Thymus (tissue), 11 donors: ENCODE data around the gene ZNRF1. TPM values are rescaled to one million over a fixed set of nuclear protein-coding genes. Genes with fewer than 3 reads are reported as not detected.
A peak's percentile ranks its signal among the peaks of the same experiment; 100 is the strongest.

Experiments used
- DNase-seq, 9 donors: peaks; one replicate each; pipeline ENCODE4 v3.0.0-alpha.2; 2013; ENCODE audit warnings: low spot score in 9 of 9, low read depth in 6 of 9, missing footprints in 1 of 9
- H3K27ac ChIP-seq, 2 donors: one replicate each; pipeline ENCODE4 v1.5.1; 2013; ENCODE audit warnings: control low read depth in 1 of 2, low read depth in 1 of 2, low read length in 1 of 2, mild to moderate bottlenecking in 1 of 2, moderate library complexity in 1 of 2
- H3K27me3 ChIP-seq, 2 donors: one replicate each; pipeline ENCODE4 v1.5.1; 2013; ENCODE audit warnings: low read length in 1 of 2; ENCODE audit not compliant: control insufficient read depth in 2 of 2, insufficient read depth in 1 of 2
- H3K36me3 ChIP-seq, 2 donors: one replicate each; pipeline ENCODE4 v1.5.1; 2013; ENCODE audit warnings: low read length in 1 of 2, mild to moderate bottlenecking in 1 of 2, moderate library complexity in 1 of 2; ENCODE audit not compliant: control insufficient read depth in 2 of 2, insufficient read depth in 2 of 2
- H3K4me1 ChIP-seq, 2 donors: one replicate each; pipeline ENCODE4 v1.5.1; 2013; ENCODE audit warnings: low read length in 2 of 2; ENCODE audit not compliant: control insufficient read depth in 2 of 2, insufficient read depth in 2 of 2
- H3K4me3 ChIP-seq, 2 donors: one replicate each; pipeline ENCODE4 v1.5.1; 2013; ENCODE audit warnings: low read length in 2 of 2, control low read depth in 1 of 2, mild to moderate bottlenecking in 1 of 2
- H3K9me3 ChIP-seq, 2 donors: one replicate each; pipeline ENCODE4 v1.5.1; 2013; ENCODE audit warnings: low read length in 1 of 2, mild to moderate bottlenecking in 1 of 2; ENCODE audit not compliant: control insufficient read depth in 2 of 2, insufficient read depth in 1 of 2
- WGBS: extraction: QIAGEN DNeasy Blood & Tissue Kit; methylation state at CpG from one replicate; pipeline ENCODE4 v1.1.7; 2013; 5-methylcytosine and 5-hydroxymethylcytosine counted together
- polyA plus RNA-seq: library from polyadenylated mRNA; stranded (reverse); fragments of 200-250 nt; gene quantifications from one replicate; pipeline ENCODE4 v1.2.3, GENCODE V29; 2013
- total RNA-seq: library from RNA; stranded (reverse); fragments of 120-200 nt; gene quantifications from one replicate; pipeline ENCODE4 v1.2.4, GENCODE V29; 2013
- donor health status: healthy.

Gene ZNRF1
- total and polyA plus RNA-seq, 2 donors: 26.6 to 39.6 TPM

GRCh38 chr16:75027520-75028300, 28.9 kb downstream of the ZNRF1 start:
- H3K4me3 ChIP-seq: no peak overlapping the region
- no peaks in the 10 kb centered on the region for H3K27me3 ChIP-seq
- H3K36me3 ChIP-seq: peaks cover 4 to 8% of the 10 kb centered on the region in 2 donors
- no peak overlapping the region for H3K27ac ChIP-seq
- DNase-seq: no peak
- WGBS: 98% methylated on average over 6 of the region's 6 CpGs
- no peaks in the 10 kb centered on the region for H3K9me3 ChIP-seq
- peaks cover 8 to 15% of the 10 kb centered on the region in 2 donors for H3K4me1 ChIP-seq

DNA sequence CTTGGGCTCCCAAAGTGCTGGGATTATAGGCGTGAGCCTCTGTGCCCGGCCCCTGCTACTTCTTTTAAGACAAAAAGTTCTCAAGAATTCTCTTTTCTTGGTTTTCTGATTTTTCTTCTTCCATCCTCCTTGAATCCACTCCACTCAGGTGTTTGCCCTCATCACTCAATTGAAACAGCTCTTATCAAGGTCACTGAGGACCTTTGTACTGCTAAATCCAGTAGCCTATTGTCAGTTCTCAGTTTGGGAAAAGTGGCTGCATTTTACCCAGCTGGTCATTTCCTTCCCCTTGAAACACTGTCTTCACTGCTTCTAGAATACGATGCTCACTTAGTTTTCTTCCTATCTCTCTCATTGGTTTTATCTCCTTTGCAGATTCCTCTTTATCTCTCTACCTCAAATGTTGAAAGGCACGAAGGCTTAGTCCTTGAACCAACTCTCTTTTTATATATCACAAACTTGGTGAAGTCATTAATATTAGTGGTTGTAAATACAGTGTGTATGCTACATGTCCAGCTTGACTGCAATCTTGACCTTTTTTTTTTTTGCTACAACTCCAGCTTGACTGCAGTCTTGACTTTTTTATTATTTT, 29.8 kb downstream of the ZNRF1 start:
- Histone ChIP-seq H3K4me1 (peaks cover 8 to 14% of the 10 kb centered on the region in 2 donors), H3K27me3 (no peaks in the 10 kb centered on the region), H3K27ac (no peak overlapping the region), H3K36me3 (peaks cover 2 to 3% of the 10 kb centered on the region in 2 donors), H3K9me3 (no peaks in the 10 kb centered on the region), H3K4me3 (no peak overlapping the region)
- WGBS: 78% methylated on average over 4 of the region's 4 CpGs
- DNase-seq: no peak

GRCh38 chr16:75029854-75030253, 31.0 kb downstream of the ZNRF1 start:
- DNase-seq: no peak
- Histone ChIP-seq H3K9me3 (no peaks in the 10 kb centered on the region), H3K4me1 (peaks cover 4 to 7% of the 10 kb centered on the region in 2 donors), H3K27ac (no peak overlapping the region), H3K36me3 (peaks cover 2 to 3% of the 10 kb centered on the region in 2 donors), H3K4me3 (no peak overlapping the region), H3K27me3 (no peaks in the 10 kb centered on the region)

DNA sequence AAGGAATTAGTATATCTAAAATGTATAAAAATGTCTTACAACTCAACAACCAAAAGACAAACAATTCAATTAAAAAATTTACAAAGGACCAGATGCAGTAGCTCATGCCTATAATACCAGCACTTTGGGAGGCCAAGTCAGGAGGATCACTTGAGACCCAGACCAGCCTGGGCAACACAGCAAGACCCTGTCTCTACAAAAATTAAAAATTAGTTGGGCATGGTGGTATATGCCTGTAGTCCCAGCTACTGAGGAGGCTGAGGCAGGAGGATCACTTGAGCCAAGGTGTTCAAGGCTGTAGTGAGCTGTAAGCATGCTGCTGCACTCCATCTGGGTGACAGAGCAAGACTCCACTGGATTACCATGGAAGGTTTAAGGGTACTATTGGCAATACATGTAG, 33.8 kb downstream of the ZNRF1 start:
- Histone ChIP-seq H3K27ac (no peak overlapping the region), H3K4me1 (no peaks in the 10 kb centered on the region), H3K27me3 (no peaks in the 10 kb centered on the region), H3K36me3 (peaks cover 3 to 11% of the 10 kb centered on the region in 2 donors), H3K4me3 (no peak overlapping the region), H3K9me3 (peaks cover 0 to 4% of the 10 kb centered on the region in 2 donors)
- no peak for DNase-seq

GRCh38 chr16:75035410-75035968, 36.7 kb downstream of the ZNRF1 start:
- no peaks in the 10 kb centered on the region for H3K27me3 ChIP-seq
- peaks cover 0 to 4% of the 10 kb centered on the region in 2 donors for H3K9me3 ChIP-seq
- H3K4me1 ChIP-seq: peaks cover 0 to 6% of the 10 kb centered on the region in 2 donors
- peaks cover 3 to 18% of the 10 kb centered on the region in 2 donors for H3K36me3 ChIP-seq
- 87% methylated on average over 9 of the region's 9 CpGs for WGBS
- H3K4me3 ChIP-seq: no peak overlapping the region
- DNase-seq: no peak
- H3K27ac ChIP-seq: no peak overlapping the region

DNA sequence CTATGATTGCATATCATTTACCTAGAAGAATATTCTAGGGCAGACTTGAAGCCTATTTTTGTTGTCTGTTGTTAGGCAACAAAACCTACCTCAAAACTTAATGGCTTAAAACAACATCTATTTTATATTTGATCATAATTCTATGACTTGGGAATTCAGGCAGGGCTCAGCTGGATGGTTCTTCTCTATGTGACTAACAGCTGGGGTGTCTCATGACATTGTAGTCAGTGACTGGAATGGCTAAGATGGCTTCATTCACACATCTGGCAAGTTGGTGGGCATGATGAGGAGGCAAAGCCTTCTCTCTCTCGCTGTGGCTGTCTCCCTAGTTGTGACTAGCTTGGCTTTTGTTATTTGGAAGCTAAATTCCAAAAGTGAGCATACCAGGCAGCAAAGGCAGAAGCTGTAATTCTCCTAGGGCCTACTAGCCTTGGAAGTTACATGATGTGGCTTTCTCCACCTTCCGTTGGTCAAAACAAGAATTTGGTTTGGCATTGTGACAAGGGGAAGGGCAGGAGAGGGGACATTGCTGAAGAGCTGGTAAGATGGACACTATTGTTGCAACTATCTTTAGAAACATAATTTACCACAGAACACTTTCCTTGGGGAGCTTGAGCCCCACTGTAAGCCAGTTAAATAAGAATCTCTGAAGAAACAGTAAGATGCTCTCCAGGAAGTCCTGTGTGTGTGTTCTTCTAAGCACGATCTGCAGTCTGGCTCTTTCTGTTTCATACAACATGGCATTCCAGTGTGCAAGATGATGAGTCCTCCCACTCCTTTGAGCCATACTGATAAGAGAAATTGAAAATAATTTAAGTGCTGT, 39.4 kb downstream of the ZNRF1 start:
- peaks cover 0 to 25% of the 10 kb centered on the region in 2 donors for H3K36me3 ChIP-seq
- H3K27ac ChIP-seq: peak overlapping the region; percentile 34 to 56
- no peaks in the 10 kb centered on the region for H3K27me3 ChIP-seq
- H3K4me1 ChIP-seq: peaks cover 7 to 13% of the 10 kb centered on the region in 2 donors
- DNase-seq: peak in 1 of 9 donors; percentile 44
- peaks cover 0 to 4% of the 10 kb centered on the region in 2 donors for H3K9me3 ChIP-seq
- H3K4me3 ChIP-seq: no peak overlapping the region
- 67% methylated on average over 3 of the region's 3 CpGs for WGBS

DNA sequence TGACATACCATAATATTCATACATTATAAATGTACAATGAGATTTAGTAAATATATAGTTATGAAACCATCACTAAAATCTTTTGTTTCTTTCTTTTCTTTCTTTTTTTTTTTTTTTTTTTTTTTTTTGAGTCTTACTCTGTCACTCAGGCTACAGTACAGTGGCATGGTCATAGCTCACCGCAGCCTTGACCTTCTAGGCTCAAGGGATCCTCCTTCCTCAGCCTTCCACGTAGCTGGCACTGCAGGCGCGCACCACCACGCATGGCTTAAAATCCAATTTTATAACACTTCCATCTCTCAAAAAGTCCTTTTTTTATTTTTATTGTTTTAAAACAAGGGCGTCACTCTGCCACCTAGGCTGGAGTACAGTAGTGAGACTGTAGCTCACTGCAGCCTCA, 41.1 kb downstream of the ZNRF1 start:
- Histone ChIP-seq H3K36me3 (peaks cover 0 to 25% of the 10 kb centered on the region in 2 donors), H3K27me3 (no peaks in the 10 kb centered on the region), H3K27ac (no peak overlapping the region), H3K4me3 (no peak overlapping the region), H3K4me1 (peaks cover 7 to 23% of the 10 kb centered on the region in 2 donors), H3K9me3 (peaks cover 0 to 4% of the 10 kb centered on the region in 2 donors)
- no peak for DNase-seq
- WGBS: 64% methylated on average over 6 of the region's 6 CpGs

- DNase-seq: no peak
- peaks cover 11 to 24% of the 10 kb centered on the region in 2 donors for H3K4me1 ChIP-seq
- H3K36me3 ChIP-seq: peaks cover 0 to 15% of the 10 kb centered on the region in 2 donors
- H3K27ac ChIP-seq: peak overlapping the region; percentile 54 to 68
- H3K9me3 ChIP-seq: no peaks in the 10 kb centered on the region
- WGBS: 32% methylated on average over 8 of the region's 8 CpGs
- H3K27me3 ChIP-seq: no peaks in the 10 kb centered on the region
- no peak overlapping the region for H3K4me3 ChIP-seq
These were observed 43.8 kb downstream of the ZNRF1 start for GRCh38 chr16:75042426-75043174.
